H1 (cell line): ENCODE measurements around the gene PPP2R5B. TPM values are rescaled to one million over a fixed set of nuclear protein-coding genes. Genes with fewer than 3 reads are reported as not detected.

Experiments
- CTCF ChIA-PET: fragments of 300-600 bp; sonication (Branson Sonifier 250); formaldehyde crosslinking; loops from one replicate; lab custom pipeline; 2021; ENCODE audit not compliant: partially characterized antibody; lab: Charles Lee
- POLR2A ChIA-PET: fragments of 300-600 bp; sonication (Branson Sonifier 250); formaldehyde crosslinking; loops from one replicate; lab custom pipeline; 2021; ENCODE audit warnings: inconsistent platforms; ENCODE audit not compliant: partially characterized antibody; lab: Charles Lee
- DNase-seq, 2 experiments: peaks; one replicate each; pipeline versions ENCODE4 v3.0.0 to v3.0.0-alpha.2; 2010 to 2022; ENCODE audit warnings: low spot score in 2 of 2, low read depth in 1 of 2, mixed read lengths in 1 of 2
- FAIRE-seq: peaks from 2 replicates; lab custom pipeline; 2011; peaks lifted over from hg19 to GRCh38; lab: Jason Lieb, UNC
- H2AFZ ChIP-seq: 2 replicates; pipeline ENCODE4 v1.8.1; 2012; ENCODE audit warnings: low read length, inconsistent platforms
- H2AK5ac ChIP-seq: 2 replicates; pipeline ENCODE4 v1.6.1; 2013; ENCODE audit warnings: low read depth, low read length
- H2BK120ac ChIP-seq: replicated peaks from 2 replicates; pipeline ENCODE3; 2013; ENCODE audit warnings: low read depth, low read length, inconsistent platforms
- H2BK12ac ChIP-seq: 2 replicates; pipeline ENCODE4 v1.6.1; 2013; ENCODE audit warnings: low read depth, low read length
- H2BK15ac ChIP-seq: 2 replicates; pipeline ENCODE4 v1.6.1; 2013; ENCODE audit warnings: low read length
- H2BK20ac ChIP-seq: 2 replicates; pipeline ENCODE4 v1.6.1; 2013; ENCODE audit warnings: low read length
- H2BK5ac ChIP-seq: 2 replicates; pipeline ENCODE4 v1.6.1; 2013; ENCODE audit warnings: low read depth, low read length
- H3K14ac ChIP-seq: 2 replicates; pipeline ENCODE4 v1.6.1; 2013; ENCODE audit warnings: inconsistent platforms; ENCODE audit not compliant: insufficient read length
- H3K18ac ChIP-seq: 2 replicates; pipeline ENCODE4 v1.6.1; 2013; ENCODE audit warnings: low read length; ENCODE audit errors: extremely low read depth
- H3K23ac ChIP-seq: 2 replicates; pipeline ENCODE4 v1.6.1; 2013; ENCODE audit warnings: inconsistent platforms; ENCODE audit not compliant: insufficient read length
- H3K23me2 ChIP-seq: 2 replicates; pipeline ENCODE4 v1.6.1; 2013; ENCODE audit warnings: low read depth, low read length
- H3K27ac ChIP-seq: 2 replicates; pipeline ENCODE4 v1.6.1; 2011; ENCODE audit warnings: low read depth, low read length, inconsistent platforms
- H3K27me3 ChIP-seq, 4 experiments: replicated peaks in 1 of 4; 1 replicate in 1 of 4; 2 replicates in 3 of 4; pipeline versions ENCODE4 v1.6.1 to v1.8.1; 2011 to 2013; ENCODE audit warnings: low read length in 3 of 4, mild to moderate bottlenecking in 3 of 4, inconsistent platforms in 2 of 4, mixed read lengths in 2 of 4, moderate library complexity in 1 of 4; ENCODE audit not compliant: control insufficient read depth in 3 of 4, insufficient read depth in 3 of 4; ENCODE audit errors: extremely low read depth in 1 of 4
- H3K36me3 ChIP-seq, 4 experiments: 2 replicates each; pipeline versions ENCODE4 v1.6.1 to v1.8.1; 2011 to 2013; ENCODE audit warnings: mild to moderate bottlenecking in 4 of 4, low read length in 3 of 4, moderate library complexity in 2 of 4, control low read depth in 1 of 4, inconsistent platforms in 1 of 4; ENCODE audit not compliant: insufficient read depth in 4 of 4, control insufficient read depth in 2 of 4
- H3K4ac ChIP-seq: replicated peaks from 2 replicates; pipeline ENCODE3; 2013; ENCODE audit warnings: low read length, low read depth, mixed read lengths, inconsistent platforms; ENCODE audit not compliant: insufficient read length
- H3K4me1 ChIP-seq, 4 experiments: replicated peaks in 1 of 4; 1 replicate in 1 of 4; 2 replicates in 3 of 4; pipeline versions ENCODE4 v1.6.1 to v1.8.1; 2011 to 2013; ENCODE audit warnings: low read length in 3 of 4, inconsistent platforms in 2 of 4, mixed read lengths in 1 of 4; ENCODE audit not compliant: insufficient read depth in 4 of 4, control insufficient read depth in 3 of 4
- H3K4me2 ChIP-seq, 2 experiments: 2 replicates each; pipeline versions ENCODE4 v1.6.1 to v1.8.1; 2011 to 2013; ENCODE audit warnings: low read depth in 2 of 2, low read length in 2 of 2, control low read depth in 1 of 2, inconsistent platforms in 1 of 2, mild to moderate bottlenecking in 1 of 2; ENCODE audit not compliant: insufficient read depth in 1 of 2
- H3K4me3 ChIP-seq, 4 experiments: fragments of 200-600, 300-600 bp in 1 of 4; sonication (generic), shearing (Covaris generic), sonication (Bioruptor Twin) in 1 of 4; 2 replicates each; pipeline versions ENCODE4 v1.5.1 to v1.8.1; 2011 to 2016; ENCODE audit warnings: low read length in 4 of 4, low read depth in 3 of 4, control low read depth in 2 of 4, inconsistent platforms in 2 of 4, mild to moderate bottlenecking in 2 of 4, mixed read lengths in 1 of 4, moderate library complexity in 1 of 4; ENCODE audit not compliant: insufficient read depth in 2 of 4; ENCODE audit errors: extremely low read depth in 1 of 4
- H3K56ac ChIP-seq: replicated peaks from 2 replicates; pipeline ENCODE3; 2013; ENCODE audit warnings: low read depth, mild to moderate bottlenecking, mixed read lengths, low read length, inconsistent platforms; ENCODE audit not compliant: insufficient read length
- H3K79me1 ChIP-seq: 2 replicates; pipeline ENCODE4 v1.6.1; 2013; ENCODE audit warnings: low read depth, low read length, control low read depth
- H3K79me2 ChIP-seq, 2 experiments: 2 replicates each; pipeline versions ENCODE4 v1.6.1 to v1.8.1; 2012 to 2013; ENCODE audit warnings: low read length in 2 of 2, mild to moderate bottlenecking in 2 of 2, inconsistent platforms in 1 of 2; ENCODE audit not compliant: insufficient read depth in 2 of 2, control insufficient read depth in 1 of 2
- H3K9ac ChIP-seq, 4 experiments: replicated peaks in 1 of 4; 1 replicate in 1 of 4; 2 replicates in 3 of 4; pipeline versions ENCODE4 v1.6.1 to v1.8.1; 2011 to 2013; ENCODE audit warnings: low read depth in 3 of 4, low read length in 3 of 4, control low read depth in 2 of 4, mild to moderate bottlenecking in 2 of 4, moderate library complexity in 2 of 4, inconsistent platforms in 1 of 4; ENCODE audit errors: extremely low read depth in 1 of 4
- H3K9me3 ChIP-seq, 2 experiments: 2 replicates each; pipeline versions ENCODE4 v1.6.1 to v1.8.1; 2012 to 2013; ENCODE audit warnings: mild to moderate bottlenecking in 2 of 2, moderate library complexity in 2 of 2, control low read depth in 1 of 2, inconsistent platforms in 1 of 2, low read depth in 1 of 2, low read length in 1 of 2, mixed read lengths in 1 of 2; ENCODE audit not compliant: insufficient read depth in 2 of 2
- H4K20me1 ChIP-seq, 2 experiments: replicated peaks in 1 of 2; 2 replicates each; pipeline versions ENCODE3 to v1.8.1; 2011 to 2013; ENCODE audit warnings: inconsistent platforms in 2 of 2, low read length in 2 of 2, mild to moderate bottlenecking in 1 of 2; ENCODE audit not compliant: insufficient read depth in 2 of 2, control insufficient read depth in 1 of 2
- H4K5ac ChIP-seq: 2 replicates; pipeline ENCODE4 v1.6.1; 2013; ENCODE audit warnings: low read length, low read depth, mixed read lengths, inconsistent platforms; ENCODE audit not compliant: insufficient read length
- H4K8ac ChIP-seq: 2 replicates; pipeline ENCODE4 v1.8.0; 2013; ENCODE audit warnings: mild to moderate bottlenecking, moderate library complexity, low read length, inconsistent platforms; ENCODE audit not compliant: insufficient read depth; ENCODE audit errors: extremely low read depth
- H4K91ac ChIP-seq: replicated peaks from 2 replicates; pipeline ENCODE3; 2013; ENCODE audit warnings: low read length, mixed read lengths, inconsistent platforms; ENCODE audit not compliant: insufficient read length
- ATF3 ChIP-seq: IDR thresholded peaks from 2 replicates; pipeline ENCODE4 v1.6.1; 2011; ENCODE audit warnings: low read depth, mild to moderate bottlenecking, low read length; ENCODE audit not compliant: insufficient read depth
- MAX ChIP-seq: IDR thresholded peaks from 2 replicates; pipeline ENCODE4 v1.6.1; 2012; ENCODE audit warnings: inconsistent platforms
- NANOG ChIP-seq: IDR thresholded peaks from 2 replicates; pipeline ENCODE4 v1.6.1; 2011; ENCODE audit warnings: low read length, low read depth, mild to moderate bottlenecking, inconsistent platforms; ENCODE audit not compliant: insufficient read depth, poor library complexity, severe bottlenecking
- POLR2A ChIP-seq, 2 experiments: IDR thresholded peaks; 1 replicate in 1 of 2; 2 replicates in 1 of 2; pipeline ENCODE4 v1.6.1; 2011; ENCODE audit warnings: low read depth in 2 of 2, low read length in 2 of 2, mild to moderate bottlenecking in 2 of 2; ENCODE audit errors: control extremely low read depth in 1 of 2
- POLR2AphosphoS5 ChIP-seq: IDR thresholded peaks from 2 replicates; pipeline ENCODE4 v1.6.1; 2011; ENCODE audit warnings: low read depth, low read length
- SAP30 ChIP-seq: fragments of 300-600 bp; sonication (generic); IDR thresholded peaks from 2 replicates; pipeline ENCODE4 v1.7.1; 2012; ENCODE audit warnings: low read length, moderate library complexity, mild to moderate bottlenecking, inconsistent platforms; ENCODE audit not compliant: insufficient read depth, insufficient replicate concordance
- SP4 ChIP-seq: IDR thresholded peaks from 2 replicates; pipeline ENCODE4 v1.6.1; 2012; ENCODE audit warnings: low read length, inconsistent platforms
- TAF7 ChIP-seq: optimal IDR thresholded peaks from 2 replicates; pipeline ENCODE3; 2011; ENCODE audit warnings: low read depth, mild to moderate bottlenecking, inconsistent platforms, low read length, moderate library complexity, borderline replicate concordance
- WGBS, 2 experiments: shearing (Covaris generic) in 1 of 2; methylation state at CpG; one replicate each; pipeline versions ENCODE4 v1.1.6 to v1.1.7; 2013 to 2015; ENCODE audit warnings: low lambda C conversion rate in 2 of 2, mixed read lengths in 2 of 2, inconsistent platforms in 1 of 2, low coverage in 1 of 2, missing lambda C conversion rate in 1 of 2; ENCODE audit not compliant: insufficient replicate concordance in 2 of 2, insufficient coverage in 1 of 2, insufficient read length in 1 of 2; ENCODE audit errors: extremely low coverage in 1 of 2, missing lambda C conversion rate in 1 of 2; 5-methylcytosine and 5-hydroxymethylcytosine counted together
- polyA plus RNA-seq, 7 experiments: library from polyadenylated mRNA; depleted of rRNA in 3 of 7; stranded (reverse) in 5 of 7; unstranded in 2 of 7; fragments of >200 nt in 5 of 7; fragments of 200-250 nt in 2 of 7; gene quantifications; 1 replicate in 5 of 7; 2 replicates in 1 of 7; 4 replicates in 1 of 7; pipeline versions ENCODE4 v1.2.1 to v1.2.3, GENCODE V29; 2011 to 2013; ENCODE audit warnings: missing spikeins in 2 of 7, mixed read lengths in 2 of 7
- total RNA-seq: library from RNA; stranded (reverse); fragmentation: NEBNext Ultra II Directional; extraction: Animal tissue kit (Norgen Biotek cat#: 25700); gene quantifications from 2 replicates; pipeline ENCODE4 v1.2.1, GENCODE V29; 2021

PPP2R5B gene
- total and polyA plus RNA-seq, 2 of the 8 experiments (the other 6 are each of a cell fraction or from before 2014, with no cell fraction given): 4.9 to 5.1 TPM

DNA sequence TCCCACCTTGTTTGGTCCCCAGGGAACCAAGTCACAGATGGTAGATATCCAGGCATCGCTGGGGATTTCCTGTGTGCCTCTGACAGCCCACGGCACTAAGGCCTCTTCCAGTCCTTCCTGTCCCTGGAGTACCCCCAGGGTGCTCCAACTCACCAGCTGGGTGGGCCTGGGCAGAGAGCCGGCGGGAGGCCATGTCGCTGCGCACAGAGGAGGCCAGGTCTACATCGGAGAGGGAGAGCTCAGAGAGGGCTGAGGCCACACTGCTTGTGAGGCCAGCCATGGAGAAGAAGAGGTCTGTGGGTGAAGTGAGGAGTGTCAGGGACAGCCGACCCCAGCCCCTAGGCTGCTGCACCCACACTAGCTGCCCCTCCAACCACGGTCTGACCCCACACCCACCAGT lies 12.8 kb upstream of the PPP2R5B start:
- TF ChIP-seq POLR2A (IDR thresholded peaks at IDR 0.05; ENCODE audit: control extremely low read depth in 1 of 2, low read depth in 2 of 2, low read length in 2 of 2): no peak
- TF ChIP-seq NANOG: no peak
- no peak for TF ChIP-seq SAP30
- TF ChIP-seq TAF7: no peak
- TF ChIP-seq SP4: no peak
- TF ChIP-seq ATF3: no peak
- TF ChIP-seq MAX: no peak
- no peak for TF ChIP-seq POLR2AphosphoS5
- H2BK15ac ChIP-seq: no peak overlapping the region
- no peak overlapping the region for H3K4me2 ChIP-seq
- no peak overlapping the region for H3K14ac ChIP-seq
- no peak overlapping the region for H3K18ac ChIP-seq
- no peak overlapping the region for H4K8ac ChIP-seq
- H3K27ac ChIP-seq: no peak overlapping the region
- H2BK5ac ChIP-seq: no peak overlapping the region
- FAIRE-seq: no peak
- no peak overlapping the region for H2AFZ ChIP-seq
- H3K56ac ChIP-seq: no peak overlapping the region
- H3K4ac ChIP-seq: no peak overlapping the region
- no peak for DNase-seq
- H3K23me2 ChIP-seq: peaks cover 7% of the 10 kb centered on the region
- H2BK12ac ChIP-seq: no peak overlapping the region
- no peaks in the 10 kb centered on the region for H3K79me2 ChIP-seq
- 91% methylated on average over 9 of the region's 9 CpGs; no CpG with 5 or more reads in 1 of the 2 experiments for WGBS, 2 experiments
- H3K79me1 ChIP-seq: 0 out of 2 replicates have a peak, but pooled peaks cover 3% of the 10 kb centered on the region
- H2BK20ac ChIP-seq: no peak overlapping the region
- no peak overlapping the region for H3K23ac ChIP-seq
- H2AK5ac ChIP-seq: no peak overlapping the region
- H3K4me1 ChIP-seq: peaks cover 0 to 11% (median 4%) of the 10 kb centered on the region in 4 experiments; a peak in 5 of 7 replicates
- POLR2A ChIA-PET: interaction anchor here (0.9 to 1.4 kb wide), 2 partner anchors 12 to 13 kb away, joined by 3 read pairs; partner anchors contain the start of gene PPP2R5B
- no peaks in the 10 kb centered on the region for H3K9me3 ChIP-seq
- CTCF ChIA-PET: interaction anchor here (0.7 to 2.7 kb wide), 8 partner anchors 13 to 200 kb away, joined by 3 to 19 read pairs (median 4); partner anchors contain the start of genes ARL2, BATF2 and TM7SF2
- no peak overlapping the region for H3K9ac ChIP-seq
- peaks cover 4 to 19% (median 11%) of the 10 kb centered on the region in 4 experiments; a peak in 5 of 8 replicates for H3K36me3 ChIP-seq
- H2BK120ac ChIP-seq: no peak overlapping the region
- no peaks in the 10 kb centered on the region for H3K27me3 ChIP-seq
- H3K4me3 ChIP-seq: no peak overlapping the region
- H4K91ac ChIP-seq: no peak overlapping the region
- H4K20me1 ChIP-seq: peaks cover 2 to 5% of the 10 kb centered on the region in 2 experiments
- no peak overlapping the region for H4K5ac ChIP-seq
